ENCODE results near the gene FAM219A.

The FAM219A gene

DNA sequence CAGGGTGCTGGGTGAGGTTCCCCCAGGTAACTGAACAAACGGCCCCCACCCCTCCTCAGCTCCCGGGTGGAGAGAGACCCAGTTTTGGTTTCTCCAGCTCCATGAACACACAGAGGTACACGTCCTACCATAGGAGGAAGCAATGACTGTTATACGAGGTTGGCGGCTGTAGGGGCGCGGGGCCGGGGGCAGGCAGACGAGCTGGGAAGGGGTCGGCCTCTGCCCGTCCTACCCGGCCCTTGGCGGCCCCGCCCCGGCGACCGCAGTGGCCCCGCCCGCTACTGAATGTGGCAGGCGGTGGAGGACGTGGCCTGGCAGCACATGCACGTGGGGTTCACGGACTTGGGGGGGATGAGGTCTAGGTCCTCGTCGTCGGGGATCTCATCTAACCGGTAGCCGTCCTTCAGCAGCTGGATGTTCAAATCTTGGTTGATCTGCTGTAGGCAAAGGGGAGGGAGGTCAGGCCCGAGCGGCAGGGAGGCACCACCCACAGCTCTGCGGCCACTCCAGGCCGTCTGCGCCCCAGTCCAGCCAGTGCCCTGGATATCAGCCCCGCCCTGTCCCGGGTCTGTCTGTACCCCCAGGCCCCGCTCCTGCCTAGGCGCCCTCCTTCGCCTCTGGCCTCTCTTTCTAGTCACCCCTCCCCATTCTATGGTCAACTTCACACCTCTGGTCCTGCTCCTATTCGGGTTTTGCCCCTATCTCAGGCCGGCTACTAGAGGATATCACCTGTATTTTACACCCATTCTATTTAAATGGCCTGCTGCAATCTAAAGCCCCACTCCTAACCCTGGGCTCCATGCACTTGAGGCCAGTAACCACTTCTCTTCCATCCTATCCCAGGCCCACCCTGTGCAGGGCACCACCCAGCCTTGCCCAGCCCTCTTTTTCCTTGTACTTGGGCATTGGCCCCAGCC is 57.4 kb downstream of the FAM219A start:
- H3K4me3 ChIP-seq (ENCODE audit: low read depth, low read length), result no peak overlapping the region
- DNase-seq (ENCODE audit: low read depth, low spot score), result no peak
- ChIA-PET POLR2A (interaction anchor here (0.6 kb wide), 1 partner anchor 51 kb away, joined by 3 read pairs; no protein-coding TSS in a partner anchor), CTCF (interaction anchor here (0.7 to 1.5 kb wide), 4 partner anchors 22 to 203 kb away, joined by 3 to 4 read pairs (median 3); no protein-coding TSS in a partner anchor)
- TF ChIP-seq, protein P1, sequence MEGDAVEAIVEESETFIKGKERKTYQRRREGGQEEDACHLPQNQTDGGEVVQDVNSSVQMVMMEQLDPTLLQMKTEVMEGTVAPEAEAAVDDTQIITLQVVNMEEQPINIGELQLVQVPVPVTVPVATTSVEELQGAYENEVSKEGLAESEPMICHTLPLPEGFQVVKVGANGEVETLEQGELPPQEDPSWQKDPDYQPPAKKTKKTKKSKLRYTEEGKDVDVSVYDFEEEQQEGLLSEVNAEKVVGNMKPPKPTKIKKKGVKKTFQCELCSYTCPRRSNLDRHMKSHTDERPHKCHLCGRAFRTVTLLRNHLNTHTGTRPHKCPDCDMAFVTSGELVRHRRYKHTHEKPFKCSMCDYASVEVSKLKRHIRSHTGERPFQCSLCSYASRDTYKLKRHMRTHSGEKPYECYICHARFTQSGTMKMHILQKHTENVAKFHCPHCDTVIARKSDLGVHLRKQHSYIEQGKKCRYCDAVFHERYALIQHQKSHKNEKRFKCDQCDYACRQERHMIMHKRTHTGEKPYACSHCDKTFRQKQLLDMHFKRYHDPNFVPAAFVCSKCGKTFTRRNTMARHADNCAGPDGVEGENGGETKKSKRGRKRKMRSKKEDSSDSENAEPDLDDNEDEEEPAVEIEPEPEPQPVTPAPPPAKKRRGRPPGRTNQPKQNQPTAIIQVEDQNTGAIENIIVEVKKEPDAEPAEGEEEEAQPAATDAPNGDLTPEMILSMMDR (IDR thresholded peaks at IDR 0.05; ENCODE audit: insufficient read depth, low read length, missing control alignments), result no peak

- CTCF ChIA-PET, result interaction anchor here (0.7 to 1.5 kb wide), 5 partner anchors 18 to 203 kb away, joined by 3 to 4 read pairs (median 3); no protein-coding TSS in a partner anchor
- no peak for DNase-seq (ENCODE audit: low read depth, low spot score)
- no peak overlapping the region for H3K4me3 ChIP-seq (ENCODE audit: low read depth, low read length)
- TF ChIP-seq, protein P1 (IDR thresholded peaks at IDR 0.05; ENCODE audit: insufficient read depth, low read length, missing control alignments), result no peak
- POLR2A ChIA-PET, result interaction anchor here (0.6 kb wide), 1 partner anchor 51 kb away, joined by 3 read pairs; no protein-coding TSS in a partner anchor
Observed at GRCh38 chr9:34400275-34400674, 58.1 kb downstream of the FAM219A start.

- no peak overlapping the region for H3K4me3 ChIP-seq (ENCODE audit: low read depth, low read length)
- ChIA-PET CTCF (interaction anchor here (0.7 to 1.5 kb wide), 4 partner anchors 18 to 204 kb away, joined by 3 to 4 read pairs (median 4); no protein-coding TSS in a partner anchor), POLR2A (no interaction called here)
- no peak for DNase-seq (ENCODE audit: low read depth, low spot score)
- TF ChIP-seq, protein P1 (IDR thresholded peaks at IDR 0.05; ENCODE audit: insufficient read depth, low read length, missing control alignments), result no peak
Observed at GRCh38 chr9:34399729-34400128, 58.6 kb downstream of the FAM219A start.

GRCh38 chr9:34398875-34399274 is 59.5 kb downstream of the FAM219A start:
- TF ChIP-seq, protein P1 (IDR thresholded peaks at IDR 0.05; ENCODE audit: insufficient read depth, low read length, missing control alignments), result no peak
- no peak overlapping the region for H3K4me3 ChIP-seq (ENCODE audit: low read depth, low read length)
- ChIA-PET CTCF (interaction anchor here (1.0 to 1.2 kb wide), 4 partner anchors 10 to 205 kb away, joined by 3 to 4 read pairs (median 3); no protein-coding TSS in a partner anchor), POLR2A (no interaction called here)
- DNase-seq (ENCODE audit: low read depth, low spot score), result no peak

- POLR2A ChIA-PET, result no interaction called here
- TF ChIP-seq, protein P1 (IDR thresholded peaks at IDR 0.05; ENCODE audit: insufficient read depth, low read length, missing control alignments), result no peak
- no peak for DNase-seq (ENCODE audit: low read depth, low spot score)
- no peak overlapping the region for H3K4me3 ChIP-seq (ENCODE audit: low read depth, low read length)
- CTCF ChIA-PET, result interaction anchor here (0.9 to 5.2 kb wide), 3 partner anchors 8 to 195 kb away, joined by 3 to 57 read pairs (median 3); no protein-coding TSS in a partner anchor
Observed at GRCh38 chr9:34396276-34397214, 61.8 kb downstream of the FAM219A start.
